HEK293 (cell line): ENCODE results near the gene PERM1.
A peak's percentile ranks its signal among the peaks of the same experiment; 100 is the strongest.

Experiments used
- EGR2 ChIP-seq: fragments of 450-650 bp; formaldehyde crosslinking; IDR thresholded peaks from 2 replicates; pipeline ENCODE4 v1.5.1; 2016; ENCODE audit warnings: low read depth, missing biosample characterization, missing genetic modification characterization
- HIC1 ChIP-seq: fragments of 450-650 bp; formaldehyde crosslinking; IDR thresholded peaks from 2 replicates; pipeline ENCODE4 v1.5.1; 2016; ENCODE audit warnings: missing biosample characterization, missing genetic modification characterization
- OSR2 ChIP-seq: fragments of 450-650 bp; formaldehyde crosslinking; IDR thresholded peaks from 2 replicates; pipeline ENCODE4 v1.5.1; 2016; ENCODE audit warnings: missing biosample characterization, missing genetic modification characterization
- REST ChIP-seq: fragments of 450-650 bp; formaldehyde crosslinking; IDR thresholded peaks from 2 replicates; pipeline ENCODE4 v1.5.1; 2016; ENCODE audit warnings: missing biosample characterization, missing genetic modification characterization
- SP2 ChIP-seq: fragments of 450-650 bp; formaldehyde crosslinking; IDR thresholded peaks from 2 replicates; pipeline ENCODE4 v1.5.1; 2016; ENCODE audit warnings: missing biosample characterization, missing genetic modification characterization
- YY1 ChIP-seq: fragments of 450-650 bp; formaldehyde crosslinking; IDR thresholded peaks from 2 replicates; pipeline ENCODE4 v1.5.1; 2018; ENCODE audit warnings: missing biosample characterization, missing genetic modification characterization
- ZBTB44 ChIP-seq: fragments of 450-650 bp; IDR thresholded peaks from 2 replicates; pipeline ENCODE4 v1.5.1; 2018; ENCODE audit warnings: missing biosample characterization, mild to moderate bottlenecking, missing genetic modification characterization
- ZBTB8A ChIP-seq: fragments of 450-650 bp; formaldehyde crosslinking; IDR thresholded peaks from 2 replicates; pipeline ENCODE4 v1.5.1; 2016; ENCODE audit warnings: missing biosample characterization, missing genetic modification characterization
- ZFP3 ChIP-seq: fragments of 450-650 bp; formaldehyde crosslinking; IDR thresholded peaks from 2 replicates; pipeline ENCODE4 v1.5.1; 2016; ENCODE audit warnings: low read depth, missing biosample characterization, missing genetic modification characterization
- ZFP37 ChIP-seq: fragments of 450-650 bp; formaldehyde crosslinking; IDR thresholded peaks from 2 replicates; pipeline ENCODE4 v1.5.1; 2016; ENCODE audit warnings: missing biosample characterization, missing genetic modification characterization
- ZNF174 ChIP-seq: fragments of 450-650 bp; formaldehyde crosslinking; IDR thresholded peaks from 2 replicates; pipeline ENCODE4 v1.5.0; 2017; ENCODE audit warnings: missing biosample characterization, mild to moderate bottlenecking, missing genetic modification characterization
- ZNF184 ChIP-seq: fragments of 450-650 bp; IDR thresholded peaks from 2 replicates; pipeline ENCODE4 v1.5.1; 2018; ENCODE audit warnings: missing biosample characterization, mild to moderate bottlenecking, missing genetic modification characterization
- ZNF248 ChIP-seq: fragments of 450-650 bp; formaldehyde crosslinking; IDR thresholded peaks from 2 replicates; pipeline ENCODE4 v1.5.1; 2017; ENCODE audit warnings: missing biosample characterization, missing genetic modification characterization
- ZNF280C ChIP-seq: fragments of 450-650 bp; formaldehyde crosslinking; IDR thresholded peaks from 2 replicates; pipeline ENCODE4 v1.5.1; 2016; ENCODE audit warnings: missing biosample characterization, missing genetic modification characterization
- ZNF366 ChIP-seq: fragments of 450-650 bp; formaldehyde crosslinking; conservative IDR thresholded peaks from 2 replicates; pipeline ENCODE4 v1.5.1; 2016; ENCODE audit warnings: missing biosample characterization, missing genetic modification characterization
- ZNF391 ChIP-seq: fragments of 450-650 bp; formaldehyde crosslinking; IDR thresholded peaks from 2 replicates; pipeline ENCODE4 v1.5.1; 2016; ENCODE audit warnings: low read depth, missing biosample characterization, missing genetic modification characterization, borderline replicate concordance
- ZNF398 ChIP-seq: fragments of 450-650 bp; formaldehyde crosslinking; IDR thresholded peaks from 2 replicates; pipeline ENCODE4 v1.5.1; 2017; ENCODE audit warnings: missing biosample characterization, missing genetic modification characterization
- ZNF433 ChIP-seq: fragments of 450-650 bp; formaldehyde crosslinking; IDR thresholded peaks from 2 replicates; pipeline ENCODE4 v1.5.1; 2016; ENCODE audit warnings: missing biosample characterization, missing genetic modification characterization, low read depth
- ZNF473 ChIP-seq: fragments of 450-650 bp; formaldehyde crosslinking; IDR thresholded peaks from 2 replicates; pipeline ENCODE4 v1.5.1; 2017; ENCODE audit warnings: missing biosample characterization, missing genetic modification characterization
- ZNF510 ChIP-seq: fragments of 450-650 bp; formaldehyde crosslinking; IDR thresholded peaks from 2 replicates; pipeline ENCODE4 v1.5.1; 2018; ENCODE audit warnings: mild to moderate bottlenecking, missing genetic modification characterization, missing biosample characterization; ENCODE audit not compliant: insufficient replicate concordance
- ZNF518A ChIP-seq: fragments of 450-650 bp; formaldehyde crosslinking; conservative IDR thresholded peaks from 2 replicates; pipeline ENCODE4 v1.5.1; 2016; ENCODE audit warnings: low read depth, missing biosample characterization, missing genetic modification characterization
- ZNF600 ChIP-seq: fragments of 450-650 bp; formaldehyde crosslinking; IDR thresholded peaks from 2 replicates; pipeline ENCODE4 v1.5.1; 2016; ENCODE audit warnings: missing biosample characterization, missing genetic modification characterization
- ZNF701 ChIP-seq: fragments of 450-650 bp; formaldehyde crosslinking; IDR thresholded peaks from 2 replicates; pipeline ENCODE4 v1.5.1; 2016; ENCODE audit warnings: missing biosample characterization, missing genetic modification characterization
- ZNF785 ChIP-seq: fragments of 450-650 bp; formaldehyde crosslinking; IDR thresholded peaks from 2 replicates; pipeline ENCODE4 v1.5.1; 2016; ENCODE audit warnings: missing biosample characterization, missing genetic modification characterization

Gene PERM1

GRCh38 chr1:984476-984814, 2.6 kb upstream of the PERM1 start (continued):
- TF ChIP-seq SP2 (tag by site-specific recombination) (no peak), ZNF785 (tag by site-specific recombination) (no peak), ZBTB8A (tag by site-specific recombination) (peak; percentile 83), ZBTB44 (tag by site-specific recombination) (no peak), REST (tag by site-specific recombination) (peak; percentile 78), ZNF248 (no peak), EGR2 (tag by site-specific recombination) (no peak), ZNF398 (no peak), ZNF391 (tag by site-specific recombination) (no peak), ZNF174 (tag by site-specific recombination) (no peak), ZFP3 (0 out of 2 replicates have a peak, but pooled peaks have one; percentile 20), YY1 (tag by site-specific recombination) (no peak), ZNF518A (tag by site-specific recombination) (peak; percentile 94), ZNF473 (no peak), OSR2 (tag by site-specific recombination) (no peak), ZNF184 (tag by site-specific recombination) (no peak), ZNF433 (no peak; the same call in none of the 2 replicates), ZNF701 (tag by site-specific recombination) (no peak), HIC1 (tag by site-specific recombination) (no peak), ZFP37 (tag by site-specific recombination) (0 out of 2 replicates have a peak, but pooled peaks have one; percentile 47), ZNF510 (tag by site-specific recombination) (peak; percentile 70), ZNF366 (tag by site-specific recombination) (0 out of 2 replicates have a peak, but pooled peaks have one; percentile 28), ZNF600 (tag by site-specific recombination) (no peak), ZNF280C (no peak)
